ENCODE data around the gene TRPM1.

DNA sequence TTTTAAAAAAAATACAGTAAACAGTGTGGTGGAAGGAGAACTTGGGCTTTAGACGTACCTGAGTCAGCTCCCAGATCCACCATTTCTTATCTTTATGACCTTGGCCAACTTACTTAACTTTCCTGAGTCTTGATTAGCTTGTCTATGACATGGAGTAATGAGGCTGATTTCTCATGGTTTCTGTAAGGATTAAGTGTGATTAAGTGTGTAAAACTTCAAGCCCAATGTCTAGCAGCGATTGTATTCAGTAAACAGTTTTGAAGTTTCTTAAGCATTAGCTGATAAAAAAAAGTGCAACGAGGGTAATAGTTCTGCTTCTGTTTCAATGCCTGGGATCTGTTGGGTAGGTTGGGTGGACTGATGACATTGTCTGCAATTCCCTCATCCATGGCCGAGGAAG lies 10.8 kb downstream of the TRPM1 start:
- TF ChIP-seq, protein P1, sequence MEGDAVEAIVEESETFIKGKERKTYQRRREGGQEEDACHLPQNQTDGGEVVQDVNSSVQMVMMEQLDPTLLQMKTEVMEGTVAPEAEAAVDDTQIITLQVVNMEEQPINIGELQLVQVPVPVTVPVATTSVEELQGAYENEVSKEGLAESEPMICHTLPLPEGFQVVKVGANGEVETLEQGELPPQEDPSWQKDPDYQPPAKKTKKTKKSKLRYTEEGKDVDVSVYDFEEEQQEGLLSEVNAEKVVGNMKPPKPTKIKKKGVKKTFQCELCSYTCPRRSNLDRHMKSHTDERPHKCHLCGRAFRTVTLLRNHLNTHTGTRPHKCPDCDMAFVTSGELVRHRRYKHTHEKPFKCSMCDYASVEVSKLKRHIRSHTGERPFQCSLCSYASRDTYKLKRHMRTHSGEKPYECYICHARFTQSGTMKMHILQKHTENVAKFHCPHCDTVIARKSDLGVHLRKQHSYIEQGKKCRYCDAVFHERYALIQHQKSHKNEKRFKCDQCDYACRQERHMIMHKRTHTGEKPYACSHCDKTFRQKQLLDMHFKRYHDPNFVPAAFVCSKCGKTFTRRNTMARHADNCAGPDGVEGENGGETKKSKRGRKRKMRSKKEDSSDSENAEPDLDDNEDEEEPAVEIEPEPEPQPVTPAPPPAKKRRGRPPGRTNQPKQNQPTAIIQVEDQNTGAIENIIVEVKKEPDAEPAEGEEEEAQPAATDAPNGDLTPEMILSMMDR (IDR thresholded peaks at IDR 0.05) = no peak
- TF ChIP-seq POLR2A (IDR thresholded peaks at IDR 0.05) = no peak
